Mesenteric fat pad (tissue), 1 donor: ENCODE data around the gene TBC1D8B. TPM values are rescaled to one million over a fixed set of nuclear protein-coding genes. Genes with fewer than 3 reads are reported as not detected.
"Not testable (repeated sequence)": the region's sequence is repeated elsewhere in the genome, so short reads cannot be mapped to it uniquely, and the experiment has no call there.

Experiments
- DNase-seq: peaks from one replicate; pipeline ENCODE4 v3.0.0-alpha.2; 2020; ENCODE audit warnings: low spot score
- long read RNA-seq: library from polyadenylated mRNA; unstranded; transcript quantifications from one replicate; pipeline ENCODE4 v2.0.0, GENCODE V29; 2020
- total RNA-seq: library from RNA; stranded (reverse); fragmentation: NEBNext Ultra II Directional; extraction: Animal tissue kit (Norgen Biotek cat#: 25700); gene quantifications from one replicate; pipeline ENCODE4 v1.2.1, GENCODE V29; 2021
- donor health status: DM: yes; HTN: yes; CAD: no.

The TBC1D8B gene
- 6.5 TPM for total RNA-seq
- long read RNA-seq, full-length matches to known transcripts = 1 of 12 reads
- long read RNA-seq, partial matches to known transcripts = 8 of 12 reads
- long read RNA-seq, other reads (novel, unspliced or antisense) = 3 of 12 reads

- DNase-seq = no peak
Measured at GRCh38 chrX:106802388-106803275, at the start of gene TBC1D8B. Gene TBC1D8B (plus strand): TSS chrX:106802673. CDS start chrX:106802854, 181 bp downstream.

- DNase-seq = not testable (repeated sequence)
Measured at GRCh38 chrX:106769288-106769687, 33.2 kb upstream of the TBC1D8B start.

GRCh38 chrX:106774981-106775380 lies 27.5 kb upstream of the TBC1D8B start:
- DNase-seq = no peak

GRCh38 chrX:106780264-106780663 lies 22.2 kb upstream of the TBC1D8B start:
- no peak for DNase-seq

- no peak for DNase-seq
Measured at GRCh38 chrX:106780664-106781377, 21.7 kb upstream of the TBC1D8B start.

GRCh38 chrX:106783716-106784115 lies 18.8 kb upstream of the TBC1D8B start:
- DNase-seq = no peak

GRCh38 chrX:106791495-106791894 lies 11.0 kb upstream of the TBC1D8B start:
- no peak for DNase-seq

GRCh38 chrX:106802063-106802387 lies 448 bp upstream of the TBC1D8B start:
- no peak for DNase-seq

- no peak for DNase-seq
Measured at GRCh38 chrX:106811131-106811910, 8.8 kb downstream of the TBC1D8B start.

GRCh38 chrX:106812930-106813329 lies 10.5 kb downstream of the TBC1D8B start:
- not testable (repeated sequence) for DNase-seq

- DNase-seq = not testable (repeated sequence)
Measured at GRCh38 chrX:106814093-106814492, 11.6 kb downstream of the TBC1D8B start.

GRCh38 chrX:106862972-106863688 lies 60.7 kb downstream of the TBC1D8B start:
- no peak for DNase-seq

- DNase-seq = no peak
Measured at GRCh38 chrX:106863697-106864096, 61.2 kb downstream of the TBC1D8B start.

- not testable (repeated sequence) for DNase-seq
Measured at GRCh38 chrX:106872796-106873195, 70.3 kb downstream of the TBC1D8B start.

- no peak for DNase-seq
Measured at GRCh38 chrX:106874075-106874474, 71.6 kb downstream of the TBC1D8B start.

- no peak for DNase-seq
Measured at GRCh38 chrX:106875151-106875550, 72.7 kb downstream of the TBC1D8B start.

- no peak for DNase-seq
Measured at GRCh38 chrX:106889468-106889867, 87.0 kb downstream of the TBC1D8B start.

- DNase-seq = no peak
Measured at GRCh38 chrX:106891762-106892460, 89.4 kb downstream of the TBC1D8B start.

GRCh38 chrX:106894392-106894909 lies 92.0 kb downstream of the TBC1D8B start:
- DNase-seq = no peak

GRCh38 chrX:106894978-106895452 lies 92.5 kb downstream of the TBC1D8B start:
- DNase-seq = no peak
